Fibroblast of lung (primary cell): ENCODE results near the gene MEDAG. TPM values are rescaled to one million over a fixed set of nuclear protein-coding genes. Genes with fewer than 3 reads are reported as not detected.

Experiments
- DNase-seq, 2 donors: peaks; one replicate each; pipeline versions ENCODE4 v3.0.0 to v3.0.0-alpha.2; 2010; ENCODE audit warnings: low read depth in 2 of 2
- H2AFZ ChIP-seq: 2 replicates; pipeline ENCODE4 v1.5.1; 2012; ENCODE audit warnings: low read length, control low read depth, inconsistent platforms
- H3K27ac ChIP-seq: 2 replicates; pipeline ENCODE4 v1.5.1; 2011; ENCODE audit warnings: low read length, control low read depth; ENCODE audit not compliant: insufficient read depth
- H3K27me3 ChIP-seq: 2 replicates; pipeline ENCODE4 v1.5.1; 2011; ENCODE audit warnings: mild to moderate bottlenecking, low read length; ENCODE audit not compliant: control insufficient read depth, insufficient read depth
- H3K36me3 ChIP-seq: 2 replicates; pipeline ENCODE4 v1.5.1; 2011; ENCODE audit warnings: low read length; ENCODE audit not compliant: control insufficient read depth, insufficient read depth
- H3K4me1 ChIP-seq: 2 replicates; pipeline ENCODE4 v1.5.1; 2011; ENCODE audit warnings: low read length; ENCODE audit not compliant: control insufficient read depth, insufficient read depth; ENCODE audit errors: extremely low read depth
- H3K4me2 ChIP-seq: 2 replicates; pipeline ENCODE4 v1.5.1; 2011; ENCODE audit warnings: low read length, control low read depth; ENCODE audit not compliant: insufficient read depth; ENCODE audit errors: extremely low read depth
- H3K4me3 ChIP-seq, 4 experiments: fragments of 200-600 bp in 1 of 4; sonication (generic) in 1 of 4; replicated peaks in 1 of 4; 2 replicates each; pipeline ENCODE4 v1.5.1; 2011 to 2016; ENCODE audit warnings: low read length in 4 of 4, low read depth in 3 of 4, mild to moderate bottlenecking in 3 of 4, control low read depth in 2 of 4, inconsistent platforms in 1 of 4, mixed read lengths in 1 of 4; ENCODE audit not compliant: insufficient read depth in 1 of 4; ENCODE audit errors: control extremely low read depth in 1 of 4
- H3K79me2 ChIP-seq: 2 replicates; pipeline ENCODE4 v1.5.1; 2012; ENCODE audit warnings: mild to moderate bottlenecking, low read length, inconsistent platforms; ENCODE audit not compliant: control insufficient read depth, insufficient read depth
- H3K9ac ChIP-seq: 2 replicates; pipeline ENCODE4 v1.5.1; 2011; ENCODE audit warnings: mild to moderate bottlenecking, low read length, control low read depth; ENCODE audit not compliant: insufficient read depth
- H3K9me3 ChIP-seq: 2 replicates; pipeline ENCODE4 v1.5.1; 2012; ENCODE audit warnings: low read depth, low read length; ENCODE audit not compliant: control insufficient read depth, insufficient read depth
- H4K20me1 ChIP-seq: 2 replicates; pipeline ENCODE4 v1.5.1; 2011; ENCODE audit warnings: low read length; ENCODE audit not compliant: control insufficient read depth, insufficient read depth; ENCODE audit errors: extremely low read depth
- EZH2 ChIP-seq: IDR thresholded peaks from 2 replicates; pipeline ENCODE4 v1.5.1; 2012; ENCODE audit warnings: low read length, control low read depth, mild to moderate bottlenecking; ENCODE audit errors: missing control alignments
- polyA plus RNA-seq, 2 donors: library from polyadenylated mRNA; depleted of rRNA in 1 of 2; stranded (reverse) in 1 of 2; unstranded in 1 of 2; fragments of >200 nt; gene quantifications; 2 replicates each; pipeline ENCODE4 v1.2.1, GENCODE V29; 2011 to 2012; ENCODE audit warnings: missing spikeins in 1 of 2
- total RNA-seq: library from RNA; depleted of rRNA; stranded (reverse); fragments of >200 nt; gene quantifications from 2 replicates; pipeline ENCODE4 v1.2.1, GENCODE V29; 2014
- TF ChIP-seq, protein P1 (sequence below), 2 donors: IDR thresholded peaks in 1 of 2; conservative IDR thresholded peaks in 1 of 2; 1 replicate in 1 of 2; 2 replicates in 1 of 2; pipeline ENCODE4 v1.5.1; 2011 to 2012; ENCODE audit warnings: low read length in 2 of 2, control low read depth in 1 of 2, inconsistent platforms in 1 of 2, low read depth in 1 of 2, mild to moderate bottlenecking in 1 of 2

The MEDAG gene
- total and polyA plus RNA-seq, 2 donors (not counting 1 experiment from before 2014, with no cell fraction given), result 11.2 to 99.8 TPM

DNA sequence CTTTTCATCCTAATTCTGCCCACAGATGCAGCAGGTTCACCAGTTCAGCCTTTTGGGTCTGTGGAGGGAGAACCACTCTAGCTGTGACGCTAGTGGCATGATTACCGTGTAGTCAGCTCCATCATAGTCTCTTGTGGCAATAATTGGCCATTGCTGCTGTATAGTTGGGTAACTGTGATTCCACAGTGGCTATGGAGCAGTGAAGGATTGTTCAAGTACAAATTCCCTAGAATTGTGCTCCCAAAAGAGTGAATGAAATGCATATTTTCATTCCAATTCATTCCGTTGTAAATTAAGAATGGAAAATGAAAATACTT lies 27.2 kb downstream of the MEDAG start:
- Histone ChIP-seq H3K4me2 (no peak overlapping the region), H3K36me3 (no peaks in the 10 kb centered on the region), H3K27me3 (peaks cover 14% of the 10 kb centered on the region)

DNA sequence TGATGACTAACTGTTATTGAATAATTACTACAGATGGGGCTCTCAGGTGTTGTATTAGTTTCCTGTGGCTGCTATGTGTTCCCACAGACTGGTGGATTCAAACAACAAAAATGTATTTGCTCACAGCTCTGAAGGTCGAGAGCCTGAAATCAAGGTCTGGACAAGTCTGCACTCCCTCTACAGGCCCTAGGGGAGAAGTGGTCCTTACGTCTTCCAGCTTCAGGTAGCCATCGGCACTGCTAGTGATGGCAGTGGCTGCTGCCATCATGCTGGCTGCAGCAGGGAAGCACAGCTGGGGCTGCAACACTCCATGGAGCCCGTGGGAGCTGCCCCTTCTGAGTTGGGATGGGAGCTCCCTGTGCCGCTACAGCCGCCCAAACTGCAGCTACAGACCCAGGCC lies 28.3 kb downstream of the MEDAG start:
- DNase-seq, result no peak
- Histone ChIP-seq H2AFZ (no peak overlapping the region), H3K9ac (no peak overlapping the region), H3K9me3 (no peaks in the 10 kb centered on the region), H3K36me3 (no peaks in the 10 kb centered on the region), H3K79me2 (no peaks in the 10 kb centered on the region), H3K4me2 (no peak overlapping the region), H3K27ac (no peak overlapping the region), H3K27me3 (peaks cover 14% of the 10 kb centered on the region), H3K4me1 (no peaks in the 10 kb centered on the region), H4K20me1 (no peaks in the 10 kb centered on the region), H3K4me3 (no peak overlapping the region)
- TF ChIP-seq EZH2, result no peak
- TF ChIP-seq, protein P1, sequence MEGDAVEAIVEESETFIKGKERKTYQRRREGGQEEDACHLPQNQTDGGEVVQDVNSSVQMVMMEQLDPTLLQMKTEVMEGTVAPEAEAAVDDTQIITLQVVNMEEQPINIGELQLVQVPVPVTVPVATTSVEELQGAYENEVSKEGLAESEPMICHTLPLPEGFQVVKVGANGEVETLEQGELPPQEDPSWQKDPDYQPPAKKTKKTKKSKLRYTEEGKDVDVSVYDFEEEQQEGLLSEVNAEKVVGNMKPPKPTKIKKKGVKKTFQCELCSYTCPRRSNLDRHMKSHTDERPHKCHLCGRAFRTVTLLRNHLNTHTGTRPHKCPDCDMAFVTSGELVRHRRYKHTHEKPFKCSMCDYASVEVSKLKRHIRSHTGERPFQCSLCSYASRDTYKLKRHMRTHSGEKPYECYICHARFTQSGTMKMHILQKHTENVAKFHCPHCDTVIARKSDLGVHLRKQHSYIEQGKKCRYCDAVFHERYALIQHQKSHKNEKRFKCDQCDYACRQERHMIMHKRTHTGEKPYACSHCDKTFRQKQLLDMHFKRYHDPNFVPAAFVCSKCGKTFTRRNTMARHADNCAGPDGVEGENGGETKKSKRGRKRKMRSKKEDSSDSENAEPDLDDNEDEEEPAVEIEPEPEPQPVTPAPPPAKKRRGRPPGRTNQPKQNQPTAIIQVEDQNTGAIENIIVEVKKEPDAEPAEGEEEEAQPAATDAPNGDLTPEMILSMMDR (conservative IDR thresholded peaks at IDR 0.05 in 1 of 2, IDR thresholded peaks at IDR 0.05 in 1 of 2; ENCODE audit: low read depth in 1 of 2, low read length in 2 of 2), result no peak

More for the DNA sequence above, 27.2 kb downstream of the MEDAG start:
- H3K9ac ChIP-seq, result no peak overlapping the region
- DNase-seq, result no peak
- H3K4me1 ChIP-seq, result no peaks in the 10 kb centered on the region
- no peak overlapping the region for H3K27ac ChIP-seq
- no peak overlapping the region for H2AFZ ChIP-seq
- H3K4me3 ChIP-seq, result no peak overlapping the region
- no peaks in the 10 kb centered on the region for H4K20me1 ChIP-seq
- no peaks in the 10 kb centered on the region for H3K79me2 ChIP-seq
- TF ChIP-seq, protein P1 (conservative IDR thresholded peaks at IDR 0.05 in 1 of 2, IDR thresholded peaks at IDR 0.05 in 1 of 2; ENCODE audit: low read depth in 1 of 2, low read length in 2 of 2), result no peak
- no peak for TF ChIP-seq EZH2
- H3K9me3 ChIP-seq, result no peaks in the 10 kb centered on the region

DNA sequence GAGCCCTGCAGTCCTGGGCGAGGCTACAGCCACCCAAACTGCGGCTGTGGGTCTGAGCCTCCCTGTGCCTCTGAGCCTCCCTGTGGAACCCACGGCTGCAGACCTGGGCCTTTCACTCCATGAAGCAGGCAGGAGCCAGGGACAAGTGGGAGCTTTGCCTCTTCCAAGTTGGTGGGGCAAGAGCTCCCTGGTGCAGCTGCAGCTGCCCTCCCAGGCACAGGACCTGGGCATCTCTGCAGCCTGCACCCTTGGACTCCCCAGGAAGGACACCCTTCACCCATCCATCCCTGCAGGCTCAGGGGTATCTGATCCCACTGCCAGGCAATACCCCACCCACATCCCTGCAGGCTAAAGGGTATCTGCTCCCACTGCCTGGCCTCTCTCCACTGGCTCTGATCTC lies 28.7 kb downstream of the MEDAG start:
- H3K27ac ChIP-seq, result no peak overlapping the region
- no peak for DNase-seq
- H3K27me3 ChIP-seq, result peaks cover 14% of the 10 kb centered on the region
- H4K20me1 ChIP-seq, result no peaks in the 10 kb centered on the region
- H3K4me2 ChIP-seq, result no peak overlapping the region
- no peaks in the 10 kb centered on the region for H3K36me3 ChIP-seq
- no peak overlapping the region for H3K4me3 ChIP-seq
- H3K79me2 ChIP-seq, result no peaks in the 10 kb centered on the region
- TF ChIP-seq EZH2, result no peak
- TF ChIP-seq, protein P1 (conservative IDR thresholded peaks at IDR 0.05 in 1 of 2, IDR thresholded peaks at IDR 0.05 in 1 of 2; ENCODE audit: low read depth in 1 of 2, low read length in 2 of 2), result no peak
- H3K9ac ChIP-seq, result no peak overlapping the region
- no peak overlapping the region for H2AFZ ChIP-seq
- H3K4me1 ChIP-seq, result no peaks in the 10 kb centered on the region
- H3K9me3 ChIP-seq, result no peaks in the 10 kb centered on the region
